Activated CD8-positive, alpha-beta memory T cell treated with anti-CD3 and anti-CD28 coated beads, Interleukin-2, amount 50 U/mL, for 1 hour (primary cell): ENCODE results near the gene SMARCA2.

Source experiments
- DNase-seq: peaks from one replicate; pipeline ENCODE4 v3.0.0-alpha.2; 2020; ENCODE audit errors: extremely low read depth

SMARCA2 gene

DNA sequence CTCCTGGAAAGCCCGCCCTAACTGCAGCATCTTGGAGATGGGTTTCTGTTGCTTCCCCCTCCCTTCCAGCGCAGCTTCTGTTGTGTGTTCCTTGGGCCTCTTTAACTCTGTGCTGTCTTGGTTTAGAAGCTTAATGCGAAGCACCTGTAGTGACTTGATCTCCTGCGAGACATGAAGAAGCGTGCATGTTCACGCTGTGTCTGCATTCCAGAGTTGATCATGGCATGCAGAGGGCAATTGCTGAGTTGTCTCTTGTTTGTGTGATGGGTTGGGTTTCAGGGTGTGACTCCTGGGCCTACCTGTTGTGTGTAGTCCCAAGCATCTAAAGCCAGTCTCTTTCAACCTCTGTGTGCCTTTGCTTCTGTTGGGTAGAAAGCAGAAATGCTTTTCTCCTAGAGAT lies 155.6 kb downstream of the SMARCA2 start:
- DNase-seq: no peak

- no peak for DNase-seq
Measured at GRCh38 chr9:2173170-2173569, 158.0 kb downstream of the SMARCA2 start.

- DNase-seq: no peak
Measured at GRCh38 chr9:2173861-2174260, 158.7 kb downstream of the SMARCA2 start.

- no peak for DNase-seq
Measured at GRCh38 chr9:2174306-2174705, 159.2 kb downstream of the SMARCA2 start.

DNA sequence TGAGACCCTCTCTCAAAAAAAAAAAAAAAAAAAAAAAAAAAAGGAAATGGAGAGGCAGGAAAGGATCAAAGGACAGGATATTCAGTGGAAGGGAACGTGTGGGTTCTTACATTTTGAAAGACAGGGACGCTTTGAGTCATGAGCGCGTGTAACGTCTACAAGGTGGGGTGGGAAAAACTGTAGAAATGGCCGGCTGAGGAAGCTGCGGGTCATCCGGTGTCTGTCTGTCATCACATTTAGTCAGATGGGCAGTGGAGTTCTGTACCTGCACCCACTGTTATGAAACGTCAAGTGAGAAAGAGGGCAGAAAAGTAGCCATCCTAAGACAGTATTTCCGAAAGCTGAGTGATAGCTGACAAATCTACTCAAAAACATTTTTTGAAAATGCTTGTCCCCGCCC lies 159.8 kb downstream of the SMARCA2 start:
- no peak for DNase-seq

DNA sequence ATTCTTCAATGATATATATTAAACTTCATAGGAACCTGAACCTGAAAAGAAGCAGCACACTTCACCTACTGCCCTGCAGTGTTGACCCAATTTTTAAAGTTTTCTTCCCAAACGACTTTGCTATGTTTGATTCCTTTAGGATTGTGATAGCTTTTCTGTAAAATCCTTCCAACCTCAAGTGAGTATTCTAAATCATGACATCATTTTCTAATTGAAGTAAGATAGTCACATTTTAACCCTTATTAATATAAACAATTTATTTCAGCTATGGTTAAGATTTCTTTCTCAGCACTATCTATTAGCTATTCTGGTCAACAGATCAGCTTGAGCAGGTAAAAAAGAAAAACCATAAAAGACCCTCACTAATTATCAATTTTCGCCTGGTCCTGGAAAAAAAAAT lies 162.0 kb downstream of the SMARCA2 start:
- DNase-seq: no peak

GRCh38 chr9:2178034-2178734 lies 163.0 kb downstream of the SMARCA2 start:
- no peak for DNase-seq

GRCh38 chr9:2179567-2179966 lies 164.4 kb downstream of the SMARCA2 start:
- no peak for DNase-seq

GRCh38 chr9:2180154-2180553 lies 165.0 kb downstream of the SMARCA2 start:
- DNase-seq: no peak

DNA sequence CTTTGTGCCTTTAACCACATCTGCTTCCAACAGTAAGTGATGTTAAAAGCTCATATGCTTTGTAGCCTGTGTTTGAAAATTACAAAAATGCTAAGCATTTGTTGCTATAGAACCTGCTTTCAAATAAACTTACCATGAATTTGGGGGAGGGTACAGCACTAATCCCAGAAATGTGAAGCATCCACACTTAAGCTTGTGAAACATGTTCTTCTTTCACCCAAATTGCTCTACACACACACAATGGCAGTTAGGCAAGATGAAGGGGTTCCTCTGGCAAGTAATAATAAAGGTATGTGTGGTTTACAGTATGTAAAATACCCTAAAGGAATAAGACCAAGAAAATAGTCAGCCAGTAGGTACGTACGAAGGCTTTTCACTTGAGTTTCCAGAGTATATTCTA lies 165.6 kb downstream of the SMARCA2 start:
- no peak for DNase-seq

DNA sequence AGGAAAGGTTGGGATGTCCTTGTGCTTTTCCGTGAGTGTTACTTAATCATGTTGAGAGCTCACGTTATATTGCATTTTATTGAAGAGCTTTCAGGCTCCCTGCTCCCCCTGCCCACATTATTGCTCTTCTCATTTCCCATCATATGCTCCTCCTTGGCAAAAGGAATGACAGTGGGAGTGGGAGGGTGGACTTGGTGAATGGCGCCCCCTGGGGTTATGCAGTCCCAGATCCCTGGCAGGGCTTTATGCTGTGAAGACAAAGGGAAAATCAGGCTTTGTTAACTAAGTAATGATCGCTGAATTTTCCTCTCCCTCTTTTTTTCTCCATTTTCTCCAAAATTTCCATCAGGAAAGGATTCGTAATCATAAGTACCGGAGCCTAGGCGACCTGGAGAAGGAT lies 166.6 kb downstream of the SMARCA2 start:
- DNase-seq: no peak

DNA sequence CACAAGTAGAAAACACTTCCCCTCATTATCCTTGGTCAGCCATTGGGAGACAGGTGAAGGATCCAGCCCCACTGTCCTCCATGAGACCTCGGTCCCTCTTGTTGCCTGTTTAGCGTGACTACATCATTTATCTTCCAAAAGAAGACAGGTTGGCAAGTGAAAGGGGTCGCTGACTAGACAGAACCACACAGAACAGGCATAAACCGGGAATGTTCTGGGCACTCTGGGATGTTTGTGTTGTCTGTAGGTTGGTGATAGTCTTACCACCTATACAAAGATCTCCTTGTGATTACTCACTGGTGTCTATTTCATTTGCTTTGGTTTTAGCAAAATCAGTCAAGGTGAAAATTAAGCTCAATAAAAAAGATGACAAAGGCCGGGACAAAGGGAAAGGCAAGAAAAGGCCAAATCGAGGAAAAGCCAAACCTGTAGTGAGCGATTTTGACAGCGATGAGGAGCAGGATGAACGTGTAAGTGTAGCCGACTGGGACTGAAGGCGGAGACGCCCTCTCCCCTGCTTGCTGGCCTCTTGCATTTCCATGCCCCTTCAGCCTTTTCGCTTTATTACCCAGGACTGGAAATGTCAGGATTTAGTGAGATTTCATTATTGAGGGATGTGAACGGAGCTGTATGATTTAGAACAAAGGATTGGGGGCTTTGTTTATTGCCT lies 175.9 kb downstream of the SMARCA2 start:
- DNase-seq: no peak

GRCh38 chr9:2191609-2191972 lies 176.4 kb downstream of the SMARCA2 start:
- DNase-seq: no peak

GRCh38 chr9:2192356-2192979 lies 177.3 kb downstream of the SMARCA2 start:
- DNase-seq: no peak

GRCh38 chr9:2193552-2193951 lies 178.4 kb downstream of the SMARCA2 start:
- no peak for DNase-seq

DNA sequence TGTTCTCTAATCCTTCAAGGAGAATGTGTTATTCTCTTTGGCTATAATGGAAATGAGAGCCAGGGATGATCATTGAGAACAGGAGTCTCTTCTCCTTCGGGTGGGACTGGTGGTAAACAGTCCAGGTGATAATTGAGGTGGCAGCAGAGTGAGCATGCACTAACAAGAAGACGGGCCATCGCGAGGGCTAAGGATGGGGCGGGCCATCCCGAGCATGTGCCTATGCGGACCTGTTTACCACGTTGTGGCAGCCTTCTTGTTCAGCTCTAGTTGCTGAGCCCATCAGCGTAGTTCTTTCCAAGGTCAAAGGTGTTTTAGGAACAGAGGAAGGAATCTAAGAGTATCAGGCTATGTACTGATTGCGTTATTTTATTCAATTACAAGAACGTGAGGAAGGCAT lies 180.1 kb downstream of the SMARCA2 start:
- no peak for DNase-seq

GRCh38 chr9:2196757-2197156 lies 181.6 kb downstream of the SMARCA2 start:
- DNase-seq: no peak

DNA sequence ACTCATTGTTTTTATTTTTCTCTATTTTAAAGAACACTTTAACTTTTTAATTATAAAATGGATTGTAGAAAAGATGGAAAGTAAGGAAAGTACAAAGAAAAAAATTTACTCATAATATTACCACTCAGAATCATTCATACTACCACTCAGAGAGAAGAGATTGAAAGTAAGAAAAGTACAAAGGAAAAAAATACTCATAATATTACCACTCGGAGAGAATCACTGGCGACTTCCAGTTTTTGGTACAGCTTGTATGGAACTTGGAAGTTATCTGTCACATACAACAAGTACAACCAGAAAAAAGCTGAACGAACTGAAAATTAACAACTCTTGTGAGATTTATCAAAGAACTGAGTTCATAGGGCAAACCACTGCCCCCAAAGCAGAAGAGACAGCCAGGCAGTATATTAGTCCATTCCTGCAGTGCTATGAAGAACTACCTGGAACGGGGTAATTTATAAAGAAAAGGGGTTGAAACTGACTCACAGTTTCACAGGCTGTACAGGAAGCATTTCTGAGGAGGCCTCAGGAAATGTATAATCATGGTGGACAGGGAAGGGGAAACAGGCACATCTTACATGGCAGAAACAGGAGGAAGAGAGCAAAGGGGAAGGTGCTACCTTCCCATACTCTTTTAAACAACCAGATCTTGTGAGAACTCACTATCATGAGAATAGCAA lies 183.9 kb downstream of the SMARCA2 start:
- DNase-seq: no peak

DNA sequence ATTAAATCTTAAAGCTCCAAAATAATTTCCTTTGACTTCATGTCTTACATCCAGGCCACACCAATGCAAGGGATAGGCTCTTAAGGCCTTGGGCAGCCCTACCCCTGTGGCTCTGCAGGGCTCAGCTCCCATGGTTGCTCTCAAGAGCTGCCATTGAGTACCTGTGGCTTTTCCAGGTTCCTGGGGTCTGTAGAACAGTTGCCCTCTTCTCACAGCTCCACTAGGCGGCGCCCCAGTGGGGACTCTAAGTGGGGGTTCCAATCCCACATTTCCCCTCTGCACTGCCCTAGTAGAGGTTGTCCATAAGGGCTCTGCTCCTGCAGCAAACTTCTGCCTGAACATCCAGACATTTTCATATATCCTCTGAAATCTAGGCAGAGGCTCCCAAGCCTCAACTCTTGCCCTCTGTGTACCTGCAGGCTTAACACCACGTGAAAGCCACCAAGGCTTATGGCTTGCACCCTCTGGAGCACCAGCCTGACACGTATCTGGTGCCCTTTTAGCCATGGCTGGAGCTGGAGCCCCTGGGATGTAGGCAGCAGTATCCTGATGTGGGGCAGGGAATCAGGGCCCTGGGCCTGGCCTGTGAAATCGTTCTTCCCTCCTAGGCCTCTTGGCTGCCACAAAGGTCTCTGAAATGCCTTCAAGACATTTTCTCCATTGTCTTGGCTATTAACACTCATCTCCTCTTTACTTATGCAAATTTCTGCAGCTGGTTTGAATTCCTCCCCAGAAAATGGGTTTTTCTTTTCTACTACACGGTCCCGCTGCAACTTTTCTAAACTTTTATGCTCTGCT lies 185.1 kb downstream of the SMARCA2 start:
- no peak for DNase-seq

DNA sequence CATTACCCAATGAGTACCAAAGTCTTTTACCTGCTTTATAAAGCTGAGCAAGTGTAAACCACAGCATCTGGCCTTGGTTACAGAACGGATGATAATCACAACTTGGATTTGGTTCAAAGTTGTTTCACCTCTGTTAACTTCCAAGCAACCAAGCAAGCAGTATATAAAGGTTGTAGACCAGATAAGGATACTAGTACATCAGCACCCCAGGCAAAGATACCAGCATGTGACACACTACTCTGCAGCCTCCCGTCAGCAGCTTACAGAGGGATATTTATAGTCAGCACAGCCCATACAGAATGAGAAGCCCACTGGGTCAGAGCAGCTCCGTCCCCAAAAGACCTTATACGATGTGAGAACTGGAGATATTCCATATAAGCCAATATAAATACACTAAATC lies 193.3 kb downstream of the SMARCA2 start:
- no peak for DNase-seq

DNA sequence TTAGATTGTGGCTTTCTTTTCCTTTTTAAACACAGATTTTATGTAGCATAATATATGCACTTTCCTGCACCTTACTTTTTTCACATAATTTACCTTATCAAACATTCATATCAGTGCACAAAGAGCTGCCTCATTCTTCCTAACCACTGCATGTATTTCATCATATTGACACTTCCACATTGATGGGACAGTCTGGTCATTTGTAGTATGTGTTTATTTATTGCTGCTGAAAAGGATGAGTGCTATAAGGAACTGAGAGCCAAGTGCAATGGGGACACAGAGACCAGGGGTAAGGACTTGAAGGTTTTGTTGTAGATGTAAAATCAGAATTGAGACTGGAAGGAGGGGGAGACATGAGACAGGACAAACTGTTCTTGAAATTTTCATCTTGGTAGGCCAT lies 193.8 kb downstream of the SMARCA2 start:
- DNase-seq: no peak

DNA sequence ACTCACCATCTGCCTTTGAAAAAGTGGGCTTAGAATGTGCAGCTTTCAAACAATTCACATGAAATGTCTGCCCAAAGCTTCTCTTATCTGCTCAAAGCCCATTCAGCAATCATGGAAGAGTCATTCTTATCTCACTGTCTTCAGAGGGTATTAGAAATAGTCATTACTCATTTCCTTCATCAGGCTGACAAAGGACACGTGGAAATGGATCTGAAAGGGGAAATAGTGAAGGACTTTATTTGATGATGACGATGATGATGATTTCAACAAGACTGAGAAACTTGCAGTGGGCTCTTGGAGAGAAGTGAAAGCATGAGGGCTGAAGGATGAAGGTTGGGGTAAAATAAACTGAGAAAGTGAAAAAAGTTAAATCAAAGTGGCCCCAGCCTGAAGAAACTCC lies 194.3 kb downstream of the SMARCA2 start:
- no peak for DNase-seq
